Spleen (tissue), 11 donors: Measurements from ENCODE around the gene MAP3K7CL. TPM values are rescaled to one million over a fixed set of nuclear protein-coding genes. Genes with fewer than 3 reads are reported as not detected.
A peak's percentile ranks its signal among the peaks of the same experiment; 100 is the strongest.

Source experiments
- DNase-seq: peaks from one replicate; pipeline ENCODE4 v3.0.0-alpha.2; 2020
- H3K27ac ChIP-seq, 8 donors: fragments of 200-600 bp; sonication (generic) in 7 of 8; 1 replicate in 4 of 8; 2 replicates in 4 of 8; pipeline versions ENCODE4 v1.5.0 to v1.8.0; 2016 to 2021; ENCODE audit warnings: inconsistent platforms in 4 of 8, mild to moderate bottlenecking in 4 of 8, moderate library complexity in 1 of 8
- H3K27me3 ChIP-seq, 7 donors: fragments of 200-600 bp; sonication (generic) in 6 of 7; replicated peaks in 1 of 7; 1 replicate in 4 of 7; 2 replicates in 3 of 7; pipeline versions ENCODE4 v1.5.0 to v1.8.0; 2016 to 2021; ENCODE audit warnings: inconsistent platforms in 3 of 7, mild to moderate bottlenecking in 1 of 7
- H3K36me3 ChIP-seq, 6 donors: fragments of 200-600 bp; sonication (generic) in 5 of 6; 1 replicate in 4 of 6; 2 replicates in 2 of 6; pipeline versions ENCODE4 v1.5.0 to v1.8.0; 2016 to 2021; ENCODE audit warnings: inconsistent platforms in 2 of 6
- H3K4me1 ChIP-seq, 6 donors: fragments of 200-600 bp; sonication (generic) in 5 of 6; 1 replicate in 3 of 6; 2 replicates in 3 of 6; pipeline versions ENCODE4 v1.5.0 to v1.8.0; 2016 to 2021; ENCODE audit warnings: inconsistent platforms in 3 of 6
- H3K4me3 ChIP-seq, 8 donors: fragments of 200-600 bp; sonication (generic) in 7 of 8; 1 replicate in 4 of 8; 2 replicates in 4 of 8; pipeline versions ENCODE4 v1.5.0 to v1.8.0; 2016 to 2021; ENCODE audit warnings: inconsistent platforms in 4 of 8, mild to moderate bottlenecking in 4 of 8, moderate library complexity in 2 of 8
- H3K9me3 ChIP-seq, 8 donors: fragments of 200-600 bp; sonication (generic) in 7 of 8; 1 replicate in 4 of 8; 2 replicates in 4 of 8; pipeline versions ENCODE4 v1.5.0 to v1.8.0; 2016 to 2021; ENCODE audit warnings: inconsistent platforms in 4 of 8
- CTCF ChIP-seq, 11 experiments: fragments of 200-600 bp in 7 of 11; fragments of 450-650 bp in 4 of 11; sonication (generic) in 4 of 11; IDR thresholded peaks in 8 of 11; conservative IDR thresholded peaks in 3 of 11; 1 replicate in 7 of 11; 2 replicates in 4 of 11; pipeline versions ENCODE4 v1.4.0 to v1.8.0; 2016 to 2021; ENCODE audit warnings: antibody characterized with exemption in 11 of 11, inconsistent platforms in 4 of 11, mild to moderate bottlenecking in 1 of 11
- POLR2A ChIP-seq, 3 donors: fragments of 450-650 bp; IDR thresholded peaks; one replicate each; pipeline ENCODE4 v1.5.1; 2017; ENCODE audit warnings: antibody characterized with exemption in 3 of 3, mild to moderate bottlenecking in 1 of 3
- POLR2AphosphoS5 ChIP-seq, 3 donors: sonication (generic); formaldehyde crosslinking; IDR thresholded peaks; one replicate each; pipeline ENCODE4 v1.5.1; 2017; ENCODE audit warnings: antibody characterized with exemption in 3 of 3
- WGBS, 5 donors: extraction: QIAGEN DNeasy Blood & Tissue Kit in 3 of 5; methylation state at CpG; one replicate each; pipeline versions ENCODE4 v1.1.5 to v1.1.7; 2013 to 2018; 5-methylcytosine and 5-hydroxymethylcytosine counted together
- intact Hi-C: fragments of 100-400 bp; cut with DNase I; formaldehyde crosslinking; loops from one replicate; pipeline ENCODE4 v1.15.0; 2023; ENCODE audit warnings: low total_unique reads
- polyA plus RNA-seq, 3 donors: library from polyadenylated mRNA; stranded (reverse); fragments of 200-250 nt; gene quantifications; one replicate each; pipeline ENCODE4 v1.2.1, GENCODE V29; 2013
- total RNA-seq, 7 donors: library from RNA; depleted of rRNA in 3 of 7; stranded (reverse); fragments of >200 nt in 3 of 7; fragmentation: NEBNext Ultra II Directional in 4 of 7; extraction: Animal tissue kit (Norgen Biotek cat#: 25700) in 4 of 7; gene quantifications; one replicate each; pipeline versions ENCODE4 v1.1.0 to v1.2.1, GENCODE V29; 2016 to 2021
- donor health status: healthy with polysubstance abuse.
- donor health status: DM: no; HTN: no; CAD: no; lungs with moderate emphysema.
- donor health status: DM: no; HTN: no; CAD: no.
- donor health status: Bipolar disorder and iron deficiency.
- donor health status: healthy.
- donor health status: DM: no; HTN: no; CAD: no.
- donor health status: DM: yes; HTN: yes; CAD: no.

The MAP3K7CL gene
- total and polyA plus RNA-seq, 10 donors, result 6.9 to 24.3 (median 12.4) TPM

GRCh38 chr21:29115899-29116298, 14.5 kb upstream of the MAP3K7CL start:
- Histone ChIP-seq H3K4me1 (no peaks in the 10 kb centered on the region), H3K9me3 (no peaks in the 10 kb centered on the region), H3K4me3 (no peak overlapping the region), H3K36me3 (no peaks in the 10 kb centered on the region), H3K27me3 (no peaks in the 10 kb centered on the region), H3K27ac (no peak overlapping the region)
- TF ChIP-seq CTCF (IDR thresholded peaks at IDR 0.05 in 8 of 11, conservative IDR thresholded peaks at IDR 0.05 in 3 of 11) (no peak), POLR2AphosphoS5 (IDR thresholded peaks at IDR 0.05) (no peak), POLR2A (IDR thresholded peaks at IDR 0.05) (no peak)
- DNase-seq, result no peak
- WGBS, 5 donors, result 83 to 89% (median 88%) methylated on average over 8 of the region's 8 CpGs
- intact Hi-C loops, result no loop called here

- no peak for DNase-seq
- TF ChIP-seq CTCF (IDR thresholded peaks at IDR 0.05 in 8 of 11, conservative IDR thresholded peaks at IDR 0.05 in 3 of 11) (no peak), POLR2AphosphoS5 (IDR thresholded peaks at IDR 0.05) (no peak)
- intact Hi-C loops, result no loop called here
- H3K9me3 ChIP-seq, result no peaks in the 10 kb centered on the region
- no peak overlapping the region for H3K4me3 ChIP-seq
- no peaks in the 10 kb centered on the region for H3K27me3 ChIP-seq
- H3K4me1 ChIP-seq, result no peaks in the 10 kb centered on the region
- no peak overlapping the region for H3K27ac ChIP-seq
- WGBS, 5 donors, result 70 to 84% (median 77%) methylated on average over 3 of the region's 3 CpGs
- H3K36me3 ChIP-seq, result no peaks in the 10 kb centered on the region
Observed at GRCh38 chr21:29117372-29117955, 13.0 kb upstream of the MAP3K7CL start.

GRCh38 chr21:29121759-29122158, 8.7 kb upstream of the MAP3K7CL start:
- peak overlapping the region in 2 of 8 donors; percentile 39 to 52 for H3K27ac ChIP-seq
- H3K4me3 ChIP-seq, result peak overlapping the region in 1 of 8 donors; percentile 49
- 61 to 94% (median 79%) methylated on average over 1 of the region's 1 CpG for WGBS, 5 donors
- no peaks in the 10 kb centered on the region for H3K4me1 ChIP-seq
- intact Hi-C loops, result no loop called here
- no peak for DNase-seq
- no peaks in the 10 kb centered on the region for H3K27me3 ChIP-seq
- no peaks in the 10 kb centered on the region for H3K36me3 ChIP-seq
- no peaks in the 10 kb centered on the region for H3K9me3 ChIP-seq
- no peak for TF ChIP-seq CTCF (IDR thresholded peaks at IDR 0.05 in 8 of 11, conservative IDR thresholded peaks at IDR 0.05 in 3 of 11)
- TF ChIP-seq POLR2A (IDR thresholded peaks at IDR 0.05), result no peak
- TF ChIP-seq POLR2AphosphoS5 (IDR thresholded peaks at IDR 0.05), result no peak

GRCh38 chr21:29124645-29125044, 5.8 kb upstream of the MAP3K7CL start:
- no peak for DNase-seq
- intact Hi-C loops, result no loop called here
- Histone ChIP-seq H3K27ac (no peak overlapping the region), H3K4me3 (no peak overlapping the region), H3K36me3 (no peaks in the 10 kb centered on the region), H3K4me1 (no peaks in the 10 kb centered on the region), H3K9me3 (peaks cover 0 to 8% (median 4%) of the 10 kb centered on the region in 8 donors), H3K27me3 (no peaks in the 10 kb centered on the region)
- TF ChIP-seq POLR2A (IDR thresholded peaks at IDR 0.05) (no peak), POLR2AphosphoS5 (IDR thresholded peaks at IDR 0.05) (no peak), CTCF (IDR thresholded peaks at IDR 0.05 in 8 of 11, conservative IDR thresholded peaks at IDR 0.05 in 3 of 11) (no peak)
